Stimulated activated CD4-positive, alpha-beta T cell treated with anti-CD3 and anti-CD28 coated beads, TNF-alpha, amount 100 ng/mL, for 1 hour (primary cell): Measurements from ENCODE around the gene SIGLEC10.
"Not testable (repeated sequence)": the region's sequence is repeated elsewhere in the genome, so short reads cannot be mapped to it uniquely, and the experiment has no call there.

Source experiments
- DNase-seq, 3 donors: peaks; one replicate each; pipeline ENCODE4 v3.0.0-alpha.2; 2020; ENCODE audit warnings: low read depth in 3 of 3, low spot score in 1 of 3

Gene SIGLEC10

GRCh38 chr19:51417107-51417809, at the start of gene SIGLEC10:
SIGLEC10 (minus strand) TSS chr19:51417642; CDS start chr19:51417581, 61 bp downstream.
- no peak for DNase-seq

- DNase-seq, result no peak
These were observed 49.3 kb upstream of the SIGLEC10 start for GRCh38 chr19:51466723-51467122.

- DNase-seq, result not testable (repeated sequence)
These were observed 46.6 kb upstream of the SIGLEC10 start for GRCh38 chr19:51463976-51464581.

GRCh38 chr19:51462681-51463080, 45.2 kb upstream of the SIGLEC10 start:
- no peak for DNase-seq

- DNase-seq, result no peak
These were observed 44.8 kb upstream of the SIGLEC10 start for GRCh38 chr19:51462276-51462675.

- DNase-seq, result no peak
These were observed 44.3 kb upstream of the SIGLEC10 start for GRCh38 chr19:51461723-51462161.

GRCh38 chr19:51460164-51460992, 42.9 kb upstream of the SIGLEC10 start:
- DNase-seq, result no peak

- no peak for DNase-seq
These were observed 41.6 kb upstream of the SIGLEC10 start for GRCh38 chr19:51458899-51459505.

- no peak for DNase-seq
These were observed 40.7 kb upstream of the SIGLEC10 start, which contains the start of gene SIGLEC8 for GRCh38 chr19:51458051-51458645. SIGLEC8 (minus strand) TSS chr19:51458454; CDS start chr19:51458387, 67 bp downstream.

GRCh38 chr19:51457351-51458013, 40.0 kb upstream of the SIGLEC10 start:
- no peak for DNase-seq

GRCh38 chr19:51456541-51457290, 39.3 kb upstream of the SIGLEC10 start:
- DNase-seq, result no peak

- DNase-seq, result peak in 1 of 3 donors; percentile 24
These were observed 33.4 kb upstream of the SIGLEC10 start for GRCh38 chr19:51450730-51451307.

GRCh38 chr19:51448411-51449016, 31.1 kb upstream of the SIGLEC10 start:
- no peak for DNase-seq

GRCh38 chr19:51448011-51448410, 30.6 kb upstream of the SIGLEC10 start:
- no peak for DNase-seq

GRCh38 chr19:51447510-51447909, 30.1 kb upstream of the SIGLEC10 start:
- not testable (repeated sequence) for DNase-seq

GRCh38 chr19:51441410-51442390, 24.3 kb upstream of the SIGLEC10 start:
- peak; percentile 61 to 77 (median 70) for DNase-seq

- DNase-seq, result peak in 1 of 3 donors; percentile 43
These were observed 23.5 kb upstream of the SIGLEC10 start for GRCh38 chr19:51440846-51441409.
